ENCODE data around the gene PMP22. TPM values are rescaled to one million over a fixed set of nuclear protein-coding genes. Genes with fewer than 3 reads are reported as not detected.
"Not testable (repeated sequence)": the region's sequence is repeated elsewhere in the genome, so short reads cannot be mapped to it uniquely, and the experiment has no call there.

PMP22 gene
- total RNA-seq, 6 donors from 2014 or later: 49.7 to 179 (median 105) TPM

DNA sequence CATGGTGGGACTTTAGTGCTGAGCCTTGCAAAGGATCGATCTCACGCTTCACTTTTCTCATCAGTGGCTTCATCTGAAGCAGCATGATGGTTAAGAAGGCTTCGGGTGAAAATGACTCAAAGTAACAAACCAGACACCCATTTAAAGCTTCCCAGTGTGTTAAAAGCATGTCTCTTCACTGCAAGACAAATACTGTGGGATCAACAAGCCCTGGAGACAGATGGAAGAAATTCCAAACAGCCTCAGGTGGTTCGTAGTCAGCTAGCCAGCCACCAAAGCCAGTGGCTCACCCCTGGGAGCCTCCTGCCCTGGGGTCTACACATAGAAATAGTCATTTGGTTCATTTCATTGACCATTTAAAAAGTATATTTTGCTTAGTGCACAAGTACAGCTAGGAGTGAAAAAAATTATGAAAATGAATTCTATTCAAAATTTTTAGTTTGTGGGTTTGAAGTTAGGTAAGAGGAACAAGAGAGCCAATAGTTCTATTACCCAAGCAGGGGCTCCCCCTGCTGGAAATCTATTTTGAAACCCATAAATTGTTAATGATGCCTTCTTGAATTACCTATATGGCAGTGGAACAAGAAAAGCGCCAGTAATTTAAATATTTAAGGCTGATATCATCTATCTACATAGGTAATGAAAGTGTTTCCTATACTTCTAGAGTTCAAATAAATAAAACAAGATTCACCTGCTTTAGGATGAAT is 51.6 kb downstream of the PMP22 start:
- no peak overlapping the region for H3K27ac ChIP-seq
- TF ChIP-seq POLR2AphosphoS5 (IDR thresholded peaks at IDR 0.05) (no peak), POLR2A (IDR thresholded peaks at IDR 0.05) (no peak), EP300 (IDR thresholded peaks at IDR 0.05) (no peak)
- TF ChIP-seq, protein P1, sequence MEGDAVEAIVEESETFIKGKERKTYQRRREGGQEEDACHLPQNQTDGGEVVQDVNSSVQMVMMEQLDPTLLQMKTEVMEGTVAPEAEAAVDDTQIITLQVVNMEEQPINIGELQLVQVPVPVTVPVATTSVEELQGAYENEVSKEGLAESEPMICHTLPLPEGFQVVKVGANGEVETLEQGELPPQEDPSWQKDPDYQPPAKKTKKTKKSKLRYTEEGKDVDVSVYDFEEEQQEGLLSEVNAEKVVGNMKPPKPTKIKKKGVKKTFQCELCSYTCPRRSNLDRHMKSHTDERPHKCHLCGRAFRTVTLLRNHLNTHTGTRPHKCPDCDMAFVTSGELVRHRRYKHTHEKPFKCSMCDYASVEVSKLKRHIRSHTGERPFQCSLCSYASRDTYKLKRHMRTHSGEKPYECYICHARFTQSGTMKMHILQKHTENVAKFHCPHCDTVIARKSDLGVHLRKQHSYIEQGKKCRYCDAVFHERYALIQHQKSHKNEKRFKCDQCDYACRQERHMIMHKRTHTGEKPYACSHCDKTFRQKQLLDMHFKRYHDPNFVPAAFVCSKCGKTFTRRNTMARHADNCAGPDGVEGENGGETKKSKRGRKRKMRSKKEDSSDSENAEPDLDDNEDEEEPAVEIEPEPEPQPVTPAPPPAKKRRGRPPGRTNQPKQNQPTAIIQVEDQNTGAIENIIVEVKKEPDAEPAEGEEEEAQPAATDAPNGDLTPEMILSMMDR (IDR thresholded peaks at IDR 0.05): no peak
- ATAC-seq (ENCODE audit: low FRiP score in 2 of 2) (no peak), DNase-seq (no peak)
- no peak overlapping the region for H3K4me3 ChIP-seq
- no peaks in the 10 kb centered on the region for H3K36me3 ChIP-seq
- WGBS, 2 donors: 80 to 81% methylated on average over 5 of the region's 5 CpGs
- H3K9me3 ChIP-seq: no peaks in the 10 kb centered on the region
- H3K27me3 ChIP-seq: no peaks in the 10 kb centered on the region
- no peaks in the 10 kb centered on the region for H3K4me1 ChIP-seq

DNA sequence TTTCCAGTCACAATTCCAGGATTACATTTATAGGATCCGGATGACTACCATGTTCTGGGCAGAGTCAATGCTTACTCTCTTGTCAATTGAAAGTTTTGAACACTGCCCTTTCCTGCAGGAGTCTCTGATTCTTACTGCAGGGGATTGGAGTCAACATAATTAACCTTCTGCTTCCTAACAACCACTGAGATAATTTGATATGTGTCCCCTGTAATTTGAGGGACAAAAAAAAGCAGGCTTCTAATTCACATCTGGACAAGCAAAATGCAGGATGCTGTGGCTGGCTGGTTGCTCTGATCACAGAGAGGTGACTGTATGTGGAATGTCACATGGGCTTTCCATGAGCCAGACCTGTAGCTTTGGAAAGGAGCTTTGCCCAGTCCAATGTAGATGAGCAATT is 54.9 kb downstream of the PMP22 start:
- H3K27ac ChIP-seq: no peak overlapping the region
- 85 to 86% methylated on average over 1 of the region's 1 CpG for WGBS, 2 donors

DNA sequence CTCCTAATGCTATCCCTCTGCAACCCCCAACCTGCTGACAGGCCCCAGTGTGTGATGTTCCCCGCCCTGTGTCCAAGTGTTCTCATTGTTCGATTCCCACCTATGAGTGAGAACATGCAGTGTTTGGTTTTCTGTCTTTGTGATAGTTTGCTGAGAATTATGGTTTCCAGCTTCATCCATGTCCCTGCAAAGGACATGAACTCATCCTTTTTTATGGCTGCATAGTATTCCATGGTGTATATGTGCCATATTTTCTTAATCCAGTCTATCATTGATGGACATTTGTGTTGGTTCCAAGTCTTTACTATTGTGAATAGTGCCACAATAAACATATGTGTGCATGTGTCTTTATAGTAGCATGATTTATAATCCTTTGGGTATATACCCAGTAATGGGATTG is 62.1 kb downstream of the PMP22 start:
- not testable (repeated sequence) for H3K36me3 ChIP-seq; H3K4me1 ChIP-seq; DNase-seq; H3K27ac ChIP-seq; H3K4me3 ChIP-seq; H3K27me3 ChIP-seq; ATAC-seq (ENCODE audit: low FRiP score in 2 of 2)
- 97 to 100% methylated on average over 2 of the region's 2 CpGs for WGBS, 2 donors
- H3K9me3 ChIP-seq: peaks cover 0 to 24% (median 8%) of the 10 kb centered on the region in 4 donors

More for the DNA sequence above, 54.9 kb downstream of the PMP22 start:
- Histone ChIP-seq H3K4me1 (no peaks in the 10 kb centered on the region), H3K4me3 (no peak overlapping the region), H3K9me3 (no peaks in the 10 kb centered on the region), H3K27me3 (no peaks in the 10 kb centered on the region), H3K36me3 (no peaks in the 10 kb centered on the region)
- TF ChIP-seq, protein P1 (IDR thresholded peaks at IDR 0.05): no peak
- TF ChIP-seq POLR2AphosphoS5 (IDR thresholded peaks at IDR 0.05) (no peak), POLR2A (IDR thresholded peaks at IDR 0.05) (no peak), EP300 (IDR thresholded peaks at IDR 0.05) (no peak)
- DNase-seq: no peak
- ATAC-seq (ENCODE audit: low FRiP score in 2 of 2): no peak

DNA sequence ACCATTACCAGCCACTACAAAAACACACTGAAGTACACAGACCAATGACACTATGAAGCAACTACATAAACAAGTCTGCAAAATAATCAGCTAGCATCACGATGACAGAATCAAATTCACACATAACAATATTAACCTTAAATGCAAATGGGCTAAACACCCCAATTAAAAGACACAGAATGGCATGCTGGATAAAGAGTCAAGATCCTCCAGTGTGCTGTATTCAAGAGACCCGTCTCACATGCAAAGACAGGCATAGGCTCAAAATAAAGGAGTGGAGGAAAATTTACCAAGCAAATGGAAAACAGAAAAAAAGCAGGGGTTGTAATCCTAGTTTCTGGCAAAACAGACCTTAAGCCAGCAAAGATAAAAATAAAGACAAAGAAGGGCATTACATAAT is 64.6 kb downstream of the PMP22 start:
- H3K27ac ChIP-seq; DNase-seq; H3K27me3 ChIP-seq; H3K4me3 ChIP-seq; ATAC-seq (ENCODE audit: low FRiP score in 2 of 2); H3K4me1 ChIP-seq; H3K36me3 ChIP-seq: not testable (repeated sequence)
- H3K9me3 ChIP-seq: peaks cover 0 to 25% (median 8%) of the 10 kb centered on the region in 4 donors
- WGBS, 2 donors: 94 to 95% methylated on average over 2 of the region's 2 CpGs

DNA sequence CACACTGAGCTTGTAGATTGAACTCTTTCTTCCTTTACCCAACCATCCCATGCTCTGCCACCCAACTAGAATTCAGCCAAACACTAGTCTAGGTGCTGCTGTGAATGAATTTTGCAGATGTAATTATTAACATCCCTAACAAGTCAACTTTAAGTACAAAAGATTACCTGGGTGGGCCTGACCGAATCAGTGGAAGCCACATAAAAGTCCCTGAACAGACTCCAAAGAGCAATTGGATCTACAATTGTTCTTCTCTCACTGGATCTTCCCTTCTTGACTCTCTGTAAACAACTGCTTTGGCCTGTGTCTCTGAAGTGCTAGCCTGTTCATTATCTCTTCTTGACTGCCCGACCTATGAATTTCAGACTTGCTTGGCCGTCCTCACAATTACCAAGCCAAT is 67.9 kb downstream of the PMP22 start:
- no peaks in the 10 kb centered on the region for H3K27me3 ChIP-seq
- H3K4me3 ChIP-seq: no peak overlapping the region
- no peaks in the 10 kb centered on the region for H3K36me3 ChIP-seq
- no peaks in the 10 kb centered on the region for H3K4me1 ChIP-seq
- H3K9me3 ChIP-seq: peaks cover 0 to 25% (median 8%) of the 10 kb centered on the region in 4 donors
- TF ChIP-seq POLR2AphosphoS5 (IDR thresholded peaks at IDR 0.05) (no peak), EP300 (IDR thresholded peaks at IDR 0.05) (no peak), POLR2A (IDR thresholded peaks at IDR 0.05) (no peak)
- TF ChIP-seq, protein P1 (IDR thresholded peaks at IDR 0.05): no peak
- DNase-seq: no peak
- WGBS, 2 donors: 92% methylated on average over 3 of the region's 3 CpGs
- ATAC-seq (ENCODE audit: low FRiP score in 2 of 2): no peak
- no peak overlapping the region for H3K27ac ChIP-seq

DNA sequence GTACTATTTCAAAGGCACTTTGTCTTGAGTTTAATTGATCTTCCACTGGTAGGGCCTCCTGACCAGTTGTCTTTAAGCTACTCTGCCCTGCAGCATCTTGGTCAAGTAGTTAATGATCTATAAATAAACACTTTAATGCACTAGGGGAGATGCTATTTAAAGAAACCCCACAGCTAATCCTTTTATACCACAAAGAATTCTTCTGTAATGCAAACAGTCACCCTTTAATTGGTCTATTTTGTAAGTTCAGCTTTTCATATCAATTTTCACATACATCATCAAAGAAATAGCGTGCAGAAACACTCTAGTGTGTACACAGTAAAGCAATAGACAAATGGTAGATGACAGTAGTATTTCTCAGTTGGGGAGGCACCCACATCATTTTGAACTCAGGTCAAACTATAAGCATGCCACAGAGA is 70.3 kb downstream of the PMP22 start:
- TF ChIP-seq POLR2AphosphoS5 (IDR thresholded peaks at IDR 0.05): no peak
- TF ChIP-seq, protein P1 (IDR thresholded peaks at IDR 0.05): no peak
- TF ChIP-seq POLR2A (IDR thresholded peaks at IDR 0.05): no peak
- no peak for TF ChIP-seq EP300 (IDR thresholded peaks at IDR 0.05)
- DNase-seq: no peak
- Histone ChIP-seq H3K36me3 (no peaks in the 10 kb centered on the region), H3K27me3 (no peaks in the 10 kb centered on the region), H3K4me1 (no peaks in the 10 kb centered on the region), H3K4me3 (no peak overlapping the region), H3K9me3 (peaks cover 0 to 10% (median 2%) of the 10 kb centered on the region in 4 donors), H3K27ac (no peak overlapping the region)
- WGBS, 2 donors: 65 to 66% methylated on average over 1 of the region's 1 CpG
- no peak for ATAC-seq (ENCODE audit: low FRiP score in 2 of 2)

Data from upper lobe of left lung (tissue), 6 donors.